Measurements from ENCODE around the gene VPS4A. TPM values are rescaled to one million over a fixed set of nuclear protein-coding genes. Genes with fewer than 3 reads are reported as not detected.

Gene VPS4A
- total and polyA plus RNA-seq, 2 of the 8 experiments (the other 6 are each of a cell fraction or from before 2014, with no cell fraction given): 14.1 to 24.1 TPM

- no peak overlapping the region for H3K4ac ChIP-seq (replicated peaks; ENCODE audit: insufficient read length, low read depth, low read length)
Measured at GRCh38 chr16:69276148-69277115, 34.7 kb upstream of the VPS4A start.

More at GRCh38 chr16:69276148-69277115, 34.7 kb upstream of the VPS4A start:
- no peaks in the 10 kb centered on the region for H3K79me1 ChIP-seq (ENCODE audit: low read depth, low read length)
- no peak for FAIRE-seq
- H3K4me3 ChIP-seq (ENCODE audit: extremely low read depth in 1 of 4, insufficient read depth in 2 of 4, low read depth in 3 of 4, low read length in 4 of 4): no peak overlapping the region
- H3K9me3 ChIP-seq (ENCODE audit: insufficient read depth in 2 of 2, low read depth in 1 of 2, low read length in 1 of 2): no peaks in the 10 kb centered on the region
- H3K18ac ChIP-seq (ENCODE audit: extremely low read depth, low read length): no peak overlapping the region
- H3K23me2 ChIP-seq (ENCODE audit: low read depth, low read length): no peaks in the 10 kb centered on the region; the same call in 1 of the 2 replicates
- no peaks in the 10 kb centered on the region for H3K27me3 ChIP-seq (replicated peaks in 1 of 4; ENCODE audit: control insufficient read depth in 3 of 4, extremely low read depth in 1 of 4, insufficient read depth in 3 of 4, low read length in 3 of 4)
- H4K5ac ChIP-seq (ENCODE audit: insufficient read length, low read depth, low read length): no peak overlapping the region
- H3K4me2 ChIP-seq (ENCODE audit: insufficient read depth in 1 of 2, low read depth in 2 of 2, low read length in 2 of 2): no peak overlapping the region
- WGBS, 2 experiments (ENCODE audit: extremely low coverage in 1 of 2, insufficient coverage in 1 of 2, insufficient read length in 1 of 2, insufficient replicate concordance in 2 of 2, low coverage in 1 of 2, low lambda C conversion rate in 2 of 2, missing lambda C conversion rate in 1 of 2): 87% methylated on average over 7 of the region's 7 CpGs; no CpG with 5 or more reads in 1 of the 2 experiments
- no peak overlapping the region for H2BK12ac ChIP-seq (ENCODE audit: low read depth, low read length)
- no peak overlapping the region for H3K23ac ChIP-seq (ENCODE audit: insufficient read length)
- no peak overlapping the region for H4K8ac ChIP-seq (ENCODE audit: extremely low read depth, insufficient read depth, low read length)
- no peak overlapping the region for H2BK120ac ChIP-seq (replicated peaks; ENCODE audit: low read depth, low read length)
- H4K91ac ChIP-seq (replicated peaks; ENCODE audit: insufficient read length, low read length): no peak overlapping the region
- POLR2A ChIA-PET (ENCODE audit: partially characterized antibody): interaction anchor here (0.6 kb wide), 2 partner anchors 219 to 1001 kb away, joined by 3 to 4 read pairs; no protein-coding TSS in a partner anchor
- H2BK20ac ChIP-seq (ENCODE audit: low read length): no peak overlapping the region
- TF ChIP-seq JUND (IDR thresholded peaks at IDR 0.05; ENCODE audit: low read length) (no peak), GABPA (IDR thresholded peaks at IDR 0.05; ENCODE audit: borderline replicate concordance, insufficient read depth, low read length) (no peak), SUZ12 (IDR thresholded peaks at IDR 0.05; ENCODE audit: low read length) (no peak)
- H2BK15ac ChIP-seq (ENCODE audit: low read length): no peak overlapping the region
- no peaks in the 10 kb centered on the region for H3K79me2 ChIP-seq (ENCODE audit: control insufficient read depth in 1 of 2, insufficient read depth in 2 of 2, low read length in 2 of 2)
- no peak overlapping the region for H2AK5ac ChIP-seq (ENCODE audit: low read depth, low read length)
- H2BK5ac ChIP-seq (ENCODE audit: low read depth, low read length): no peak overlapping the region
- no peaks in the 10 kb centered on the region for H3K4me1 ChIP-seq (replicated peaks in 1 of 4; ENCODE audit: control insufficient read depth in 3 of 4, insufficient read depth in 4 of 4, low read length in 3 of 4)
- DNase-seq (ENCODE audit: low read depth in 1 of 2, low spot score in 2 of 2): no peak
- no peak overlapping the region for H3K27ac ChIP-seq (ENCODE audit: low read depth, low read length)
- H3K14ac ChIP-seq (ENCODE audit: insufficient read length): no peak overlapping the region
- H2AFZ ChIP-seq (ENCODE audit: low read length): no peak overlapping the region
- H3K56ac ChIP-seq (replicated peaks; ENCODE audit: insufficient read length, low read depth, low read length): no peak overlapping the region
- H3K36me3 ChIP-seq (ENCODE audit: control insufficient read depth in 2 of 4, insufficient read depth in 4 of 4, low read length in 3 of 4): peaks cover 0 to 3% (median 0%) of the 10 kb centered on the region in 4 experiments; a peak in 1 of 8 replicates
- CTCF ChIA-PET (ENCODE audit: partially characterized antibody): interaction anchor here (0.6 to 1.7 kb wide), 5 partner anchors 9 to 38 kb away, joined by 3 to 5 read pairs (median 4); no protein-coding TSS in a partner anchor
- no peak overlapping the region for H3K9ac ChIP-seq (replicated peaks in 1 of 4; ENCODE audit: extremely low read depth in 1 of 4, low read depth in 3 of 4, low read length in 3 of 4)
- no peaks in the 10 kb centered on the region for H4K20me1 ChIP-seq (replicated peaks in 1 of 2; ENCODE audit: control insufficient read depth in 1 of 2, insufficient read depth in 2 of 2, low read length in 2 of 2)

All from H1 (cell line).